Neural progenitor cell (in vitro differentiated cells): ENCODE measurements around the gene SKIL.

Experiments used
- CTCF ChIP-seq: fragments of 200-600 bp; sonication (generic); IDR thresholded peaks from 2 replicates; pipeline ENCODE4 v1.5.1; 2017; ENCODE audit warnings: antibody characterized with exemption, mild to moderate bottlenecking
- EZH2 ChIP-seq: fragments of 200-600 bp; sonication (generic); IDR thresholded peaks from 2 replicates; pipeline ENCODE4 v1.6.1; 2017; ENCODE audit warnings: antibody characterized with exemption, mild to moderate bottlenecking, moderate library complexity
- EZH2phosphoT487 ChIP-seq: fragments of 200-600 bp; sonication (generic); IDR thresholded peaks from 2 replicates; pipeline ENCODE4 v1.6.1; 2017; ENCODE audit warnings: antibody characterized with exemption

GRCh38 chr3:170321321-170322034, 36.0 kb upstream of the SKIL start:
- TF ChIP-seq CTCF (no peak), EZH2 (no peak), EZH2phosphoT487 (no peak)
